ENCODE data around the gene DCST1. TPM values are rescaled to one million over a fixed set of nuclear protein-coding genes. Genes with fewer than 3 reads are reported as not detected.

Gene DCST1
- total and polyA plus RNA-seq, 2 experiments from 2014 or later, result not detected

GRCh38 chr1:155043301-155043702, 9.7 kb downstream of the DCST1 start:
- H3K27ac ChIP-seq, result no peak overlapping the region
- no peak overlapping the region for H3K4me3 ChIP-seq
- H3K4me1 ChIP-seq (ENCODE audit: insufficient read depth), result peaks cover 14% of the 10 kb centered on the region
- H3K36me3 ChIP-seq (ENCODE audit: low read depth), result no peaks in the 10 kb centered on the region
- DNase-seq, result no peak
- no peaks in the 10 kb centered on the region for H4K20me1 ChIP-seq (ENCODE audit: insufficient read depth)
- H3K4me2 ChIP-seq (ENCODE audit: unreplicated experiment), result no peak overlapping the region
- H3K9me3 ChIP-seq (ENCODE audit: low read depth), result no peaks in the 10 kb centered on the region
- H3F3A ChIP-seq (ENCODE audit: insufficient read depth), result no peaks in the 10 kb centered on the region
- WGBS, 2 experiments (ENCODE audit: low coverage in 1 of 2, low lambda C conversion rate in 2 of 2, missing lambda C conversion rate in 2 of 2), result 82% methylated on average over 12 of the region's 12 CpGs
- H3K9ac ChIP-seq, result no peak overlapping the region
- TF ChIP-seq EZH2 (IDR thresholded peaks at IDR 0.05; ENCODE audit: insufficient read depth, poor library complexity, severe bottlenecking), result no peak
- TF ChIP-seq EZH2phosphoT487 (IDR thresholded peaks at IDR 0.05; ENCODE audit: insufficient read depth, low read depth), result no peak
- in situ Hi-C loops (cut with MboI), result no loop called here
- H3K9me2 ChIP-seq (ENCODE audit: insufficient read depth), result no peaks in the 10 kb centered on the region
- H3K79me2 ChIP-seq (ENCODE audit: insufficient read depth), result no peaks in the 10 kb centered on the region
- no peaks in the 10 kb centered on the region for H3K27me3 ChIP-seq (replicated peaks; ENCODE audit: insufficient read depth)
- no peak overlapping the region for H2AFZ ChIP-seq

GRCh38 chr1:155043793-155044192, 10.2 kb downstream of the DCST1 start:
- H3K27ac ChIP-seq, result no peak overlapping the region
- no peaks in the 10 kb centered on the region for H4K20me1 ChIP-seq (ENCODE audit: insufficient read depth)
- H3K9me3 ChIP-seq (ENCODE audit: low read depth), result no peaks in the 10 kb centered on the region
- H3K4me2 ChIP-seq (ENCODE audit: unreplicated experiment), result no peak overlapping the region
- peaks cover 9% of the 10 kb centered on the region for H3K4me1 ChIP-seq (ENCODE audit: insufficient read depth)
- no peak for DNase-seq
- no peaks in the 10 kb centered on the region for H3K79me2 ChIP-seq (ENCODE audit: insufficient read depth)
- no peaks in the 10 kb centered on the region for H3K36me3 ChIP-seq (ENCODE audit: low read depth)
- H3K4me3 ChIP-seq, result no peak overlapping the region
- no peaks in the 10 kb centered on the region for H3K9me2 ChIP-seq (ENCODE audit: insufficient read depth)
- 93 to 97% methylated on average over 3 of the region's 3 CpGs for WGBS, 2 experiments (ENCODE audit: low coverage in 1 of 2, low lambda C conversion rate in 2 of 2, missing lambda C conversion rate in 2 of 2)
- H3K27me3 ChIP-seq (replicated peaks; ENCODE audit: insufficient read depth), result no peaks in the 10 kb centered on the region
- in situ Hi-C loops (cut with MboI), result no loop called here
- H2AFZ ChIP-seq, result no peak overlapping the region
- H3F3A ChIP-seq (ENCODE audit: insufficient read depth), result no peaks in the 10 kb centered on the region
- TF ChIP-seq EZH2phosphoT487 (IDR thresholded peaks at IDR 0.05; ENCODE audit: insufficient read depth, low read depth) (no peak), EZH2 (IDR thresholded peaks at IDR 0.05; ENCODE audit: insufficient read depth, poor library complexity, severe bottlenecking) (no peak)
- H3K9ac ChIP-seq, result no peak overlapping the region

- H2AFZ ChIP-seq, result no peak overlapping the region
- no peaks in the 10 kb centered on the region for H3K9me3 ChIP-seq (ENCODE audit: low read depth)
- no peaks in the 10 kb centered on the region for H3K79me2 ChIP-seq (ENCODE audit: insufficient read depth)
- DNase-seq, result no peak
- no peak overlapping the region for H3K27ac ChIP-seq
- no peaks in the 10 kb centered on the region for H3K36me3 ChIP-seq (ENCODE audit: low read depth)
- WGBS, 2 experiments (ENCODE audit: low coverage in 1 of 2, low lambda C conversion rate in 2 of 2, missing lambda C conversion rate in 2 of 2), result 83 to 91% methylated on average over 6 of the region's 6 CpGs
- H3K27me3 ChIP-seq (replicated peaks; ENCODE audit: insufficient read depth), result no peaks in the 10 kb centered on the region
- TF ChIP-seq EZH2 (IDR thresholded peaks at IDR 0.05; ENCODE audit: insufficient read depth, poor library complexity, severe bottlenecking) (no peak), EZH2phosphoT487 (IDR thresholded peaks at IDR 0.05; ENCODE audit: insufficient read depth, low read depth) (no peak)
- no peaks in the 10 kb centered on the region for H3K9me2 ChIP-seq (ENCODE audit: insufficient read depth)
- no peak overlapping the region for H3K9ac ChIP-seq
- H4K20me1 ChIP-seq (ENCODE audit: insufficient read depth), result no peaks in the 10 kb centered on the region
- no peak overlapping the region for H3K4me2 ChIP-seq (ENCODE audit: unreplicated experiment)
- H3K4me1 ChIP-seq (ENCODE audit: insufficient read depth), result peaks cover 7% of the 10 kb centered on the region
- no peak overlapping the region for H3K4me3 ChIP-seq
- no peaks in the 10 kb centered on the region; the same call in 1 of the 2 replicates for H3F3A ChIP-seq (ENCODE audit: insufficient read depth)
- in situ Hi-C loops (cut with MboI), result no loop called here
Measured at GRCh38 chr1:155044365-155044764, 10.7 kb downstream of the DCST1 start.

- H3K27ac ChIP-seq, result no peak overlapping the region
- no peaks in the 10 kb centered on the region for H3K36me3 ChIP-seq (ENCODE audit: low read depth)
- H2AFZ ChIP-seq, result no peak overlapping the region
- H3K4me1 ChIP-seq (ENCODE audit: insufficient read depth), result peaks cover 13% of the 10 kb centered on the region
- no peaks in the 10 kb centered on the region for H4K20me1 ChIP-seq (ENCODE audit: insufficient read depth)
- 51 to 62% methylated on average over 5 to 7 of the region's 7 CpGs for WGBS, 2 experiments (ENCODE audit: low coverage in 1 of 2, low lambda C conversion rate in 2 of 2, missing lambda C conversion rate in 2 of 2)
- no peak overlapping the region for H3K4me2 ChIP-seq (ENCODE audit: unreplicated experiment)
- H3F3A ChIP-seq (ENCODE audit: insufficient read depth), result peaks cover 7% of the 10 kb centered on the region
- H3K4me3 ChIP-seq, result no peak overlapping the region
- DNase-seq, result peak; percentile 92
- in situ Hi-C loops (cut with MboI), result no loop called here
- H3K27me3 ChIP-seq (replicated peaks; ENCODE audit: insufficient read depth), result no peaks in the 10 kb centered on the region
- no peaks in the 10 kb centered on the region for H3K79me2 ChIP-seq (ENCODE audit: insufficient read depth)
- no peak for TF ChIP-seq EZH2 (IDR thresholded peaks at IDR 0.05; ENCODE audit: insufficient read depth, poor library complexity, severe bottlenecking)
- TF ChIP-seq EZH2phosphoT487 (IDR thresholded peaks at IDR 0.05; ENCODE audit: insufficient read depth, low read depth), result no peak
- no peaks in the 10 kb centered on the region for H3K9me2 ChIP-seq (ENCODE audit: insufficient read depth)
- H3K9ac ChIP-seq, result no peak overlapping the region
- H3K9me3 ChIP-seq (ENCODE audit: low read depth), result no peaks in the 10 kb centered on the region
Measured at GRCh38 chr1:155044812-155045657, 11.4 kb downstream of the DCST1 start.

Data from GM23248 (cell line).